Peyer's patch (tissue), 4 donors: Measurements from ENCODE around the gene PRDX1.

ENCODE experiments used
- POLR2A ChIP-seq, 2 donors: fragments of 450-650 bp; IDR thresholded peaks; one replicate each; pipeline ENCODE4 v1.5.1; 2017; ENCODE audit warnings: antibody characterized with exemption in 2 of 2, mild to moderate bottlenecking in 2 of 2, moderate library complexity in 2 of 2
- TF ChIP-seq, protein P1 (sequence below), 6 experiments: fragments of 450-650 bp in 4 of 6; fragments of 200-600 bp in 2 of 6; sonication (generic) in 1 of 6; IDR thresholded peaks; one replicate each; pipeline ENCODE4 v1.5.1; 2017 to 2019; ENCODE audit warnings: antibody characterized with exemption in 6 of 6, mild to moderate bottlenecking in 3 of 6, moderate library complexity in 1 of 6

DNA sequence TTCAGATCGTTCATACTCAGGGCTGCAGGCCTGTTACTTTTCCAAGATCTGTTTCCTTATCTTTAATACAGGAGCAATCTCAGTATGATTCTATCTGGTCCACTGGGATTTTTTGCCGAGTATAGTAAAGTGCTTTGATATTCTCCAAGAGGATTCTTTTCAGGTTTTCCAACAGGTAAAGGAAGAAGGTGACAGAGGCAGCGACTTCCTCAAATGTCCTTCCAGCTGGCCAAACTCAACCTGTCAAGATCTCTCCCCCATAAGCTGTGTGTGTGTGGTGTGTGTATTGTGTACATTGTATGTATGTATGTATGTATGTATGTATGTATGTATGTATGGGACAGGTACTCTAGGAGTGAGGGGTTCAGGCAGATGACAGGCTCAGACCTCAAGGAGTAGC, 30.0 kb upstream of the PRDX1 start:
- TF ChIP-seq, protein P1, sequence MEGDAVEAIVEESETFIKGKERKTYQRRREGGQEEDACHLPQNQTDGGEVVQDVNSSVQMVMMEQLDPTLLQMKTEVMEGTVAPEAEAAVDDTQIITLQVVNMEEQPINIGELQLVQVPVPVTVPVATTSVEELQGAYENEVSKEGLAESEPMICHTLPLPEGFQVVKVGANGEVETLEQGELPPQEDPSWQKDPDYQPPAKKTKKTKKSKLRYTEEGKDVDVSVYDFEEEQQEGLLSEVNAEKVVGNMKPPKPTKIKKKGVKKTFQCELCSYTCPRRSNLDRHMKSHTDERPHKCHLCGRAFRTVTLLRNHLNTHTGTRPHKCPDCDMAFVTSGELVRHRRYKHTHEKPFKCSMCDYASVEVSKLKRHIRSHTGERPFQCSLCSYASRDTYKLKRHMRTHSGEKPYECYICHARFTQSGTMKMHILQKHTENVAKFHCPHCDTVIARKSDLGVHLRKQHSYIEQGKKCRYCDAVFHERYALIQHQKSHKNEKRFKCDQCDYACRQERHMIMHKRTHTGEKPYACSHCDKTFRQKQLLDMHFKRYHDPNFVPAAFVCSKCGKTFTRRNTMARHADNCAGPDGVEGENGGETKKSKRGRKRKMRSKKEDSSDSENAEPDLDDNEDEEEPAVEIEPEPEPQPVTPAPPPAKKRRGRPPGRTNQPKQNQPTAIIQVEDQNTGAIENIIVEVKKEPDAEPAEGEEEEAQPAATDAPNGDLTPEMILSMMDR (IDR thresholded peaks at IDR 0.05), result no peak
- no peak for TF ChIP-seq POLR2A (IDR thresholded peaks at IDR 0.05)
